Body of pancreas (tissue), 4 donors: Measurements from ENCODE around the gene C6orf136. TPM values are rescaled to one million over a fixed set of nuclear protein-coding genes. Genes with fewer than 3 reads are reported as not detected.
"Not testable (repeated sequence)": the region's sequence is repeated elsewhere in the genome, so short reads cannot be mapped to it uniquely, and the experiment has no call there.

Experiments
- ATAC-seq: fragments of 150-250 bp; one replicate; pipeline ENCODE4 v1.9.1; 2016
- DNase-seq, 4 donors: peaks; one replicate each; pipeline ENCODE4 v3.0.0-alpha.2; 2019
- H3K27ac ChIP-seq, 4 donors: fragments of 200-600 bp; sonication (generic); 1 replicate in 3 of 4; 2 replicates in 1 of 4; pipeline versions ENCODE4 v1.5.1 to v1.6.1; 2016 to 2019; ENCODE audit warnings: mild to moderate bottlenecking in 1 of 4, mixed read lengths in 1 of 4, moderate library complexity in 1 of 4
- H3K27me3 ChIP-seq, 2 donors: fragments of 200-600 bp; sonication (generic); one replicate each; pipeline ENCODE4 v1.6.0; 2016; ENCODE audit warnings: mild to moderate bottlenecking in 1 of 2
- H3K36me3 ChIP-seq, 2 donors: fragments of 200-600 bp; sonication (generic); replicated peaks in 1 of 2; 2 replicates each; pipeline ENCODE4 v1.5.1; 2016; ENCODE audit warnings: low read depth in 2 of 2; ENCODE audit not compliant: insufficient read depth in 1 of 2
- H3K4me1 ChIP-seq: fragments of 200-600 bp; sonication (generic); one replicate; pipeline ENCODE4 v1.6.0; 2016
- H3K4me3 ChIP-seq, 2 donors: fragments of 200-600 bp; sonication (generic); 1 replicate in 1 of 2; 2 replicates in 1 of 2; pipeline ENCODE4 v1.5.1; 2016 to 2019
- H3K9me3 ChIP-seq, 3 donors: fragments of 200-600 bp; sonication (generic); 1 replicate in 2 of 3; 2 replicates in 1 of 3; pipeline ENCODE4 v1.5.1; 2016
- CTCF ChIP-seq, 7 experiments: fragments of 450-650 bp in 4 of 7; fragments of 200-600 bp in 3 of 7; sonication (generic) in 3 of 7; IDR thresholded peaks; one replicate each; pipeline ENCODE4 v1.5.1; 2016 to 2019; ENCODE audit warnings: antibody characterized with exemption in 7 of 7
- POLR2A ChIP-seq, 3 donors: fragments of 450-650 bp; IDR thresholded peaks; one replicate each; pipeline ENCODE4 v1.6.1; 2016; ENCODE audit warnings: antibody characterized with exemption in 3 of 3, mild to moderate bottlenecking in 2 of 3
- WGBS, 2 donors: methylation state at CpG; one replicate each; pipeline ENCODE4 v1.1.5; 2017; 5-methylcytosine and 5-hydroxymethylcytosine counted together
- intact Hi-C: fragments of 100-400 bp; cut with DNase I; formaldehyde crosslinking; loops from one replicate; pipeline ENCODE4 v1.15.1; 2023
- total RNA-seq, 2 donors: library from RNA; depleted of rRNA; stranded (reverse); fragments of >200 nt; gene quantifications; one replicate each; pipeline ENCODE4 v1.1.0, GENCODE V29; 2016

C6orf136 gene, protein sequence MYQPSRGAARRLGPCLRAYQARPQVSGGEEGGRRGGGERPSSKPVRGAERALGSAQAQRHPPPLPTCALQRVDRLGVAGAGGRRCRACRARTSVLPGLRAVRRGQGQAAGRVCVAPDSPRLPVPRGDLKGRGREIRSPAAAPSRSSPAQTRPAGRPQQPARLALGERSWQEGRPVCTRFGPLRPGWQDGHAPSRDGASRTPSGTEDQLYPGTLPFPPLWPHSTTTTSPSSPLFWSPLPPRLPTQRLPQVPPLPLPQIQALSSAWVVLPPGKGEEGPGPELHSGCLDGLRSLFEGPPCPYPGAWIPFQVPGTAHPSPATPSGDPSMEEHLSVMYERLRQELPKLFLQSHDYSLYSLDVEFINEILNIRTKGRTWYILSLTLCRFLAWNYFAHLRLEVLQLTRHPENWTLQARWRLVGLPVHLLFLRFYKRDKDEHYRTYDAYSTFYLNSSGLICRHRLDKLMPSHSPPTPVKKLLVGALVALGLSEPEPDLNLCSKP
- 10 to 100 TPM in 1 of 2 donors, 1 to 10 TPM in 1; 7.3 to 28.3 TPM for total RNA-seq

DNA sequence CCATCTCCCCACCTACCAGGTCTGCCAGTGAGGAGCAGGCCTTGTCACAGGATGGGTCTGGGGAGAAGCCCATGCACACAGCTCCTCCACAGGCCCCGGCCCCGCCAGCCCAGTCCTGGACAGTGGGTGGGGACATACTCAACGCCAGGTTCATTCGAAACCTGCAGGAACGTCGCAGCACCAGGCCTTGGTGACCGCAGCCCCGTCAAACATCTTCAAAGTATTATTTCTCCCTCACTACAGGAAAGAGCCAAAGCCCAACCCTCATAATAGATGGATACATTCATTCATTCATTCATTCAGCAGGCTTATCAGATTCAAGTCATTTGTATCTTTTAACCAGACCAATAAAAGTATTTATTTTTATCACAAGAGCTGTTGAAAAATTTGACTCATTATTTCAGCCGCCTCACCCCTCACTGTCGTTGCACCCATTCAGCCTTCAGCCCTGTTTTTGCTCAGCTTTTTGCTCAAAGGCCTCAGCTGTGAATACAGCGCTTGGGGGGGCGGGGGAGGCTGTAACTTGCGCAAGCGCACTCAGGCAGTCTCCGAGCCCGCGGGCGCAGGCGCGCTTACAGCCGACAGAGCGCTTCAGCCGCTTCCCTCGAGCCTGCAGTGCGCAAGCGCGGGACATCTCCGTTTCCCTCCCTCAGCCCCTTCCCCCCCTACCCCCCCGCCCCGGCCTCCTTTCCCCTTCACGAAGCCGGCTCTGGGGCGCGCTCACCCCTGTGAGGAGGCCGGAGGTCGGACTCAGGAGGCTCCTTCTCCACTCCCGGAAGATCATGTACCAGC is at the start of gene C6orf136:
TSS of gene C6orf136 (plus strand) at position 684 of the 792 bp plus-strand sequence. CDS start at position 783, 99 bp downstream.
- ATAC-seq = peak; percentile 89
- peaks cover 22% of the 10 kb centered on the region for H3K4me1 ChIP-seq
- no peaks in the 10 kb centered on the region for H3K9me3 ChIP-seq
- intact Hi-C loops = no loop called here
- peak in 1 of 7 experiments; percentile 6 for TF ChIP-seq CTCF (IDR thresholded peaks at IDR 0.05)
- no peak for TF ChIP-seq POLR2A (IDR thresholded peaks at IDR 0.05)
- 4 to 8% methylated on average over 21 to 36 of the region's 37 CpGs for WGBS, 2 donors
- peak; percentile 92 to 96 (median 95) for DNase-seq
- no peaks in the 10 kb centered on the region for H3K36me3 ChIP-seq
- peak within 1 kb of the TSS; percentile 83 to 97 (median 91) for H3K27ac ChIP-seq
- H3K27me3 ChIP-seq = no peaks in the 10 kb centered on the region
- peak within 1 kb of the TSS; percentile 70 to 96 for H3K4me3 ChIP-seq

DNA sequence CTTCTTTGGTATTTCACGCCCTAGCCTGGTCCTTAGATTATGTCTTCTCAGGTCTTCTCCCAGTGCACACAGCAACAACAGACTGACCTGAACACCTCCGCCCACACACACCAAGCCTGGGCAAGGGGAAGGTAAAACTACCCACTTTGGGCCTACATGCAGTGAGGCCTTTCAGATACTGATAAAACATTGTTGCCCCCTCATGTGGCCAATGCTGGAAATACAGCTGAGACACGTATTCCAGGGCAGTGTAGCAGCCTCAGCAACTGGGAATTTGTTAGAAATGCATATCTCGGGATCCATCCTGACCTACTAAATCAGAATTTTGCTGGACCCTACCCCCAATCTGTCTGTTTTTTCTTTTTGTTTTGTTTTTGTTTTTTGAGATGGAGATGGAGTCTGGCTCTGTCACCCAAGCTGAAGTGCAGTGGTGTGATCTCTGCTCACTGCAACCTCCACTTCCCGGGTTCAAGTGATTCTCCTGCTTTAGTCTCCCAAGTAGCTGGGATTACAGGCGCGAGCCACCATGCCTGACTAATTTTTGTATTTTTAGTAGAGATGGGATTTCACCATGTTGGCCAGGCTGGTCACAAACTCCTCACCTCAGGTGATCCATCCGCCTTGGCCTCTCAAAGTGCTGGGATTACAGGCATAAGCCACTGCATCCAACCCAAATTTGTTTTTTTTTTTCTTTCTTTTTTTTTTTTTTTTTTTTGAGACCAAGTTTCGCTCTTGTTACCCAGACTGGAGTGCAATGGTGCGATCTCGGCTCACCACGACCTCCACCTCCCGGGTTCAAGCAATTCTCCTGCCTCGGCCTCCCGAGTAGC is 49.4 kb upstream of the C6orf136 start:
- Histone ChIP-seq H3K36me3 (peaks cover 18 to 22% of the 10 kb centered on the region in 2 donors), H3K27ac (peak overlapping the region in 2 of 4 donors; percentile 22 to 32)
- WGBS, 2 donors = 69 to 70% methylated on average over 15 of the region's 15 CpGs
- H3K27me3 ChIP-seq, H3K4me1 ChIP-seq, intact Hi-C loops, H3K9me3 ChIP-seq, H3K4me3 ChIP-seq: not testable (repeated sequence)
- DNase-seq = peak; percentile 85 to 93 (median 88)
- peak; percentile 77 for ATAC-seq
- peak in 1 of 3 donors; percentile 11 for TF ChIP-seq POLR2A (IDR thresholded peaks at IDR 0.05)
- peak; percentile 67 to 85 (median 79) for TF ChIP-seq CTCF (IDR thresholded peaks at IDR 0.05)

DNA sequence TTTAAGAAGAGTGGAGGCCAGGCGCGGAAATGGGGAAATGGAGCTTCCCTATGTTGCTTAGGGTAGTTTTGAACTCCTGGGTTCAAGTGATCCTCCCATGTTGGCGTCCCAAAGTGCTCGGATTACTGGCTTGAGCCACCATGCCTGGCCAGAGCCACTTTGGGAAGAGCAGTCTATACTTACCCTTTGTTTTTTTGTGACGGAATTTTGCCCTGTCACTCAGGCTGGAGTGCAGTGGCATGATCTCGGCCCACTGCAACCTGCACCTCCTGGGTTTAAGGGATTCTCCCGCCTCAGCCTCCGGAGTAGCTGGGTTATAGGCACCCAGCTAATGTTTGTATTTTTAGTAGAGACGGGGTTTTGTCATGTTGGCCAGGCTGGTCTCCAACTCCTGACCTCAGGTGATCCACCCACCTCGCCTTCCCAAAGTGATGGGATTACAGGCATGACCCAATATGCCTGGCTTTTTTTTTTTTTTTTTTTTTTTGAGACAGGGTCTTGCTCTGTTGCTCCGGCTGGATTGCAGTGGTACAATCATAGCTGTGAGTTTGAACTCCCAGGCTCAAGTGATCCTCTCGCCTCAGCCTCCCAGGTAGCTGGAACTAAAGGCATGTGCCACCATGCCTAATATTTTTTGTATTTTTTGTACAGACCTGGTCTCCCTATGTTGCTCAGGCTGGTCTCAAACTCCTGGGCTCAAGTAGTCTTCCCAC is 47.9 kb upstream of the C6orf136 start:
- no peak overlapping the region for H3K27ac ChIP-seq
- no peaks in the 10 kb centered on the region for H3K27me3 ChIP-seq
- no peak overlapping the region for H3K4me3 ChIP-seq
- no peaks in the 10 kb centered on the region for H3K4me1 ChIP-seq
- no peak for DNase-seq
- ATAC-seq = peak; percentile 16
- 53 to 56% methylated on average over 12 of the region's 12 CpGs for WGBS, 2 donors
- TF ChIP-seq CTCF (IDR thresholded peaks at IDR 0.05) = no peak
- no peak for TF ChIP-seq POLR2A (IDR thresholded peaks at IDR 0.05)
- peaks cover 32 to 35% of the 10 kb centered on the region in 2 donors for H3K36me3 ChIP-seq
- H3K9me3 ChIP-seq = no peaks in the 10 kb centered on the region
- intact Hi-C loops = no loop called here
